HG02938 (cell line): ENCODE data around the gene DVL1.
"Not testable (repeated sequence)": the region's sequence is repeated elsewhere in the genome, so short reads cannot be mapped to it uniquely, and the experiment has no call there.

Experiments
- ATAC-seq: cut with Tn5 transposase; IDR thresholded peaks from one replicate; pipeline ENCODE4 v1.9.1; 2021; ENCODE audit warnings: mild to moderate bottlenecking, moderate library complexity; ENCODE audit not compliant: unreplicated experiment

Gene DVL1

GRCh38 chr1:1373815-1374588 is 24.8 kb upstream of the DVL1 start:
- ATAC-seq: no peak

DNA sequence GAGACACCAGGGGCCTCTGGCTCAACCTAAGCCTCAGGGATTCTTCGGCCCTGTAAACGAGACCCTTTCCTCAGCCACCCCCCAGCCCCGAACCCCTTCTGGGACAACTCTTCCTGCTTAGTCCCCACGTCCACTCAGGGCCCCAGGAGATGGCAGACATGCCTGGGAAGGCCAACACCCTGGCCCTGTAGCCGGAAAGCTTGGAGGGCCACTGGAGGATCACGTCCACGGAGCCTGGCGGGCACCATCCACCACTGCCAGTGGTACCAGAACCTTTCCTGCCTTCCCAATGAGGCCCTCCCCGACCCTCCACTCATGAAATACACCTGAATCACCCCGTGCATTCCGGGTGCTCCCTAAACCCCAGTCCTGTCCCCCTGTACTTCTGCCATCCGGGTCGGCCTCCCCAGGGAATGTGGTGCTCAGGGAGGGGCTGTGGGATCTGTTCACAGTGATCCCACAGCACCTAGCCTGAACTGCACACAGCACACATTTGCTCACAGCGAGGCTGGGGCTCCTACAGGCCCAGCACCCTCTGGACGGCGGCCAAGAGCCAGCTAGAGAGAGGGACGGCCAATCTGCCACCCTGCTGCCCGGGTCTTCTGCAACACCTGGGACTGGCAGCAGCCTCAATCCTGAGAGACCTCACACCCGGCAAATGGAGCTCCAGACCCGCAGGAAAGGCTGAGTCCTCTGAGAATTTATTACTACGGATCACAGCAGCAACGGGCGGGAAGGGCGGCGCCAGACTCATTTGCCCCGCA is 24.0 kb upstream of the DVL1 start:
- ATAC-seq: no peak

GRCh38 chr1:1371746-1372711 is 22.8 kb upstream of the DVL1 start:
- no peak for ATAC-seq

GRCh38 chr1:1371364-1371745 is 22.1 kb upstream of the DVL1 start:
- no peak for ATAC-seq

- no peak for ATAC-seq
These were observed 21.6 kb upstream of the DVL1 start for GRCh38 chr1:1370771-1371300.

DNA sequence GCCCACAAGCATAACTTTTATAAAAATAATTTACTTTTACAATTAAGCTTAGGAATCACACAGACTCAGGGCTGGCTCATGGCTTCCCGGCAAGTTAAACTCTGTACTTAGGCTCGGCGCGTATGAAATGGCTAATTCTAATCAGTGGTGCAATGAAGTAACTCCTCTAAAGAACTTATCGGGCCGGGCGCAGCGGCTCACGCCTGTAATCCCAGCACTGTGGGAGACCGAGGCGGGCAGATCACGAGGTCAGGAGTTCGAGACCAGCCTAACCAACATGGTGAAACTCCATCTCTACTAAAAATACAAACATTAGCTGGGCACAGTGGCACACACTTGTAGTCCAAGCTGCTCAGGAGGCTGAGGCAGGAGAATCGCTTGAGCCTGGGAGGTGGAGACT is 20.9 kb upstream of the DVL1 start:
- ATAC-seq: not testable (repeated sequence)

GRCh38 chr1:1367315-1367714 is 18.1 kb upstream of the DVL1 start:
- ATAC-seq: no peak

DNA sequence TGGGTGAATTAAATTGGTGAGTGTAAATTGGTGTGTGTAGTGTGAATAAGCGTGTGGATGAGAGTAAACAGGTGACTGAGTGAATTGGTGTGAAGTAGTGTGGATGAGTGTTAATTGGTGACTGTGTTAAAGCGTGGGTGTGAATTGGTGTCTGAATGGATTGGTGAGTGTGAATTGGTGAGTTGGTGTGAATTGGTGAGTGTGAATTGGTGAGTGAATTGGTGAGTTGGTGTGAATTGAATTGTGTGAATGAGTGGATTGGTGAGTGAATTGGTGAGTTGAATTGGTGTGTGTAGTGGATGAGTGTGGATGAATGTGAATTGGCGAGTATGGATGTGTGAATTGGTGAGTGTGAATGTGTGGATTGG is 17.5 kb upstream of the DVL1 start:
- no peak for ATAC-seq

- ATAC-seq: no peak
These were observed 16.9 kb upstream of the DVL1 start for GRCh38 chr1:1365875-1366698.

GRCh38 chr1:1364266-1364665 is 15.0 kb upstream of the DVL1 start:
- ATAC-seq: no peak

DNA sequence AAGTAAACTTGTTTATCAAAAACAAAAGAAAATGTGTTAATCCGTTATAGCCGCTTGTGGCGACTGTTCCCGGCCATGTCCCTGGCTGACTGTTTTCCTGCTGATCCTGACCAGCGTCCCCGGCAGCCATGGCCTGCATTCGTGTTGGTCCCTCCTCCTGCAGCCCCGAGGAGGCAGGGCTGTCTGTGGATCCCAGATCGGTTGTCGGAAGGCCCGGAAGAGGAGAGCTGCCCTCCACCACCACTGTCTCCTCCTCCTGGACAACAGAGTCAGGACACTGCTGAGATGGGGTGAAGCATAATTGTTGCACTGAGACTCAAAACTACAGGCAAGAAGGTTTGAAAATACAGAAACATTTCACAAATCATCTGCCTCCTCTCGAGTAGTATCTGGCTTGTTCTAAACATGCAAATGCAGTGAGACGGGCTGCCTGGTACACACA is 12.8 kb upstream of the DVL1 start:
- no peak for ATAC-seq

DNA sequence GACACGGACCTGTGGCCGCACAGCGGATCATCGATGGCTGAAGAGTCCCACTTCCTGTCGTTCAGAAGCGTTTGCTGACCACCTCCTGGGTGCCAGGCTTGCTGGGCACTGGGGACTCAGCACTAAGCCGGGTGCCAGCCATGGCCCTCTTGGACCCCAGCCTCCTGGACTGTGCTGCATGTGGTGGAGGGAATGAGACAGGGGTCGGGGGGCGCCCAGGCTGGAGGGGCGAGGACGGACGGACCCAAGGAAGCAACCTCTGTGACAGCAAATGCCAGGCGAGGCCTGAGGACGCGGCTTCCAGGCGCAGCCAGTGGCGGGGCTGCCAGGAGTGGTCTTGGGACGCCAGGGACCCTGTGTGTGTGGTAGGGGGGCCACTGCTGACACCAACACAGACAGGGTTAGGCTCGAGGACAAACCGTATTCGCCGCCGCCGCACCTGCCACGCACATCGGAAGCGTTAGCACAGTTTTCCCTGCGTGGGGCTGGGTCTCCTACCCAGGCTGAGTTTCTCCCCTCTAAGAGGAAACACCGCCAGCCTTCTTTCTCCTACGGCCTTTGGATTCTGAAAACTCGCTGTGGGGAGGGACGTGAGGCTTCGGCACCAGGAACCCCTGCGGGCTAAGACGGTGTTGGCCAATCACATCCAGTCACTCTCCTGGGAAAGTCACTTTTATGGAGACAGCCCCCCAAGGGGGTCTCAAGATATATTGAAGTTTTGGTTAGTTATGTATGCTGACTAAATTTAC is 12.2 kb upstream of the DVL1 start:
- no peak for ATAC-seq

- no peak for ATAC-seq
These were observed 11.4 kb upstream of the DVL1 start for GRCh38 chr1:1360506-1361169.

- no peak for ATAC-seq
These were observed 10.6 kb upstream of the DVL1 start for GRCh38 chr1:1359664-1360468.

- no peak for ATAC-seq
These were observed 10.1 kb upstream of the DVL1 start for GRCh38 chr1:1359308-1359663.

GRCh38 chr1:1358433-1359271 is 9.4 kb upstream of the DVL1 start, which contains the start of gene MXRA8:
Gene MXRA8 (minus strand): TSS chr1:1358555. CDS start chr1:1358504, 51 bp downstream.
- ATAC-seq: no peak

- ATAC-seq: no peak
These were observed 8.7 kb upstream of the DVL1 start for GRCh38 chr1:1357871-1358432.
